ENCODE results near the gene LRRC51.
A peak's percentile ranks its signal among the peaks of the same experiment; 100 is the strongest.
"Not testable (repeated sequence)": the region's sequence is repeated elsewhere in the genome, so short reads cannot be mapped to it uniquely, and the experiment has no call there.

The LRRC51 gene

GRCh38 chr11:72111300-72112142 is 30.9 kb downstream of the LRRC51 start:
- no peak for DNase-seq

GRCh38 chr11:72112143-72112977 is 31.7 kb downstream of the LRRC51 start, which contains the start of gene ANAPC15:
Gene ANAPC15 (minus strand): TSS chr11:72112695. CDS start chr11:72111276, 1,419 bp downstream.
- DNase-seq: peak; percentile 100

GRCh38 chr11:72112978-72113808 is 32.5 kb downstream of the LRRC51 start:
- DNase-seq: no peak

- DNase-seq: no peak
Measured at GRCh38 chr11:72114570-72114969, 33.9 kb downstream of the LRRC51 start.

GRCh38 chr11:72116019-72116755 is 35.5 kb downstream of the LRRC51 start:
- DNase-seq: no peak

- DNase-seq: no peak
Measured at GRCh38 chr11:72119198-72119597, 38.5 kb downstream of the LRRC51 start.

GRCh38 chr11:72120930-72121329 is 40.3 kb downstream of the LRRC51 start:
- DNase-seq: no peak

GRCh38 chr11:72122607-72123006 is 42.0 kb downstream of the LRRC51 start:
- DNase-seq: no peak

- DNase-seq: no peak
Measured at GRCh38 chr11:72123117-72123653, 42.5 kb downstream of the LRRC51 start.

- no peak for DNase-seq
Measured at GRCh38 chr11:72124046-72124445, 43.4 kb downstream of the LRRC51 start.

- no peak for DNase-seq
Measured at GRCh38 chr11:72125956-72126355, 45.3 kb downstream of the LRRC51 start.

GRCh38 chr11:72127923-72128322 is 47.3 kb downstream of the LRRC51 start:
- DNase-seq: no peak

- peak; percentile 7 for DNase-seq
Measured at GRCh38 chr11:72129381-72129780, 48.7 kb downstream of the LRRC51 start.

- DNase-seq: no peak
Measured at GRCh38 chr11:72132646-72133045, 52.0 kb downstream of the LRRC51 start.

GRCh38 chr11:72135473-72135872 is 54.8 kb downstream of the LRRC51 start, which contains the start of gene FOLR3:
Gene FOLR3 (plus strand): TSS chr11:72135725. CDS start chr11:72135953, 228 bp downstream.
- not testable (repeated sequence) for DNase-seq

- no peak for DNase-seq
Measured at GRCh38 chr11:72135891-72136683, 55.4 kb downstream of the LRRC51 start.

- DNase-seq: no peak
Measured at GRCh38 chr11:72136684-72137262, 56.1 kb downstream of the LRRC51 start.

- no peak for DNase-seq
Measured at GRCh38 chr11:72138821-72139390, 58.3 kb downstream of the LRRC51 start.

GRCh38 chr11:72139500-72139899 is 58.9 kb downstream of the LRRC51 start:
- DNase-seq: no peak

GRCh38 chr11:72140661-72141060 is 60.0 kb downstream of the LRRC51 start:
- no peak for DNase-seq
